Suppressor macrophage treated with lipopolysaccharide for 1 hour (primary cell): Measurements from ENCODE around the gene GRID1.

ENCODE experiments used
- DNase-seq, 3 donors: peaks; one replicate each; pipeline ENCODE4 v3.0.0-alpha.2; 2020 to 2022

GRID1 gene

DNA sequence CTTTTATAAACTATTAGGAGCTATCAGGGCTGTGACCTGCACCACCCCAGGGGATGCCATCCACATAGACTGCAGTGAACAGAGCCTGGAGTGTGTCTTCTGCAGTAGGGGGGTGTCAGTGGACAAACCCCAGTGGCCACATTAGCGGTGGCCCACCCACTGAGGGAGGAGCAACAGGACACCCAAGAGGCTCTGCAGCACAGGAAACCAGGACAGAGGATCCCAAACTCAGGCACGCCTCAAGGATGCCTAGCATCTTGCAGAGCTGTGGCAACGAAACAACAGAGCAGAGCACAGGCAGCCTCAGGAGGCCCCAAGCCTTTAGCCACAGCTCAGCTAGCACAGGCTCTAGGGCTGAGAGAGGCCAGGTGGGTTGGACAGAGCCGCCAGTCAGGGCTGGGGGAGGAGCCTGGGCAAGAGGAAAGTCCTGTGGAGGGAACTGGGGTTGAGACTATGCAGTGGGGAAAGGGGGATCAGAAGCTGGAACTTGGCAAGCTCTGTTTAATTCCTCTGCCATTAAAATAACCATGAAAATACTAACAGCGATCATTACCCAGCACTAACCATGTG is 53.8 kb downstream of the GRID1 start:
- DNase-seq: no peak

DNA sequence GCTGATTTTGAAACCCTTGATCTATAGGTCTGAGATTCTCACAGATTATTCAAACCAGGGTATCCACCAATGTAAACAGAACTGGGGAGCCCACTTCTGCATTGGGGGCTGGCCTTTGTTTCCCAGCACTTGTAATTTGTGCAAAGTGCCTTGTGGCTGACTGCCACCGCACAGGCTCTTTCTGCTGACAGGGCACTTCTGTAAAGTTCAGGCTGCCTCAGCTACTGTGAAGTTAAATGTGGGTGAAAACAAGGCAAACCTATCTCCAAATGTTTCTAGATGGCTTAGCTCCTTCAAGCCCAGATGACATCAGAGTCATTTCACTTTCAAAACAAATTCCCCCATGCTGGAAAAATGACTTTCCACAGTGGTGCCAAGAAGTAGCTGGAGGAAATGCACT is 54.7 kb downstream of the GRID1 start:
- DNase-seq: no peak

GRCh38 chr10:86311190-86311589 is 55.4 kb downstream of the GRID1 start:
- no peak for DNase-seq

DNA sequence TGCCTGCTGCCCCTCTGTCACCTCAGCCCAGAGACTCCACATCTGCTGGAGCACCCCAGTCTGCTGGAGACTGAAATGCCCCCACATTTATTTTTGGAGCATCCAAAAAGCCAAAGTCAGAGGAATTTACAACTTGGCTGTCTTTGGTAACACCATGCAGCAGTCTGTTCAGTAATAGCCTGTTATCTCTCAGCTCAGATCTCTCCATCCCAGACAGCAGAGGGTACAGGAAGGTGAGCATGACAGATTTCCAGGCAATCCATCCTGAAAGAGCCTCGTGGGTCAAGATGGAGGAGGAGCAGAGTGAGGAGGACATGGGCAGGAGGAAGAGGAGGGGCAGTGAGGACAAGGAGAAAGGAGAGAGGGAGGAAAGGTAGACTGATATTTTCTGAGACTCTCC is 55.9 kb downstream of the GRID1 start:
- DNase-seq: no peak

DNA sequence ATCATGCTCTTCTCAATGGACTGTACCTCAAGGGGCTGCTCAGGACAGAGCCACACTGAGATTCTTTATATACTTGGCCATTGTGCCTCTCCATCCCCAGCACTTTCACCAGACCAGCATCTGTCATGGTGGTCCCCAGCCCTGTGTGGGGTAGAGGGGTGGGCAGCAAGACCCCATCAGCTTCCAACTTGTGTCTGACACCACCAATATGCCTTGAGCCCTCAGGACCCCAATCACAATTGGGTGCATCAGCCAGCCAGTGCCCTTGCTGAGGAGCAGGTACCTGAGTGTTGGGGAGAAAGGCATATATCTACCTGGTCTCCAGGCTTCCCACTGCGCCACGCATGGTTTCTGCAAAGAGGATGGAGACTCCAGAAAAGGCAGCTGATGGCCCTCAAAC is 56.3 kb downstream of the GRID1 start:
- DNase-seq: no peak

DNA sequence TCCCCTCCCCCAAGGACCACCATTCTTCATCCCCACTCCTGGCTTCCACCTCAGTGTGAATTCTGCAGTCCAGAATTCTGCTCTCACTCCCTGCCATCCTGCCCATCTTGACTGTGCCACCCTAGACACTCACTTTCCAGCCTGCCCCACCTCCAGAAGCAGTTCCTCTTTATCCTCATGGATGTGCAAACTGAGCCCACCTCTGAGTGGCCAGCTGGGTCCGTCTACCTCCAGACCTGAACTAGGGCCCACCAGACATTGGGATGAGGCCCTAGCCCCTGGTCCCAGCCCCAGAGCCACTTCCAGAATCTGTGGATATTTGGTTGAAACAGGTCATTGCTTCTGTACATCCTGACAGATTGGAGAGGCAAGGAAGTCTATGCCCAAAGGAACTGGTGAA is 58.5 kb downstream of the GRID1 start:
- DNase-seq: no peak

GRCh38 chr10:86306628-86307278 is 59.8 kb downstream of the GRID1 start:
- DNase-seq: peak in 2 of 3 donors; percentile 40 to 49

DNA sequence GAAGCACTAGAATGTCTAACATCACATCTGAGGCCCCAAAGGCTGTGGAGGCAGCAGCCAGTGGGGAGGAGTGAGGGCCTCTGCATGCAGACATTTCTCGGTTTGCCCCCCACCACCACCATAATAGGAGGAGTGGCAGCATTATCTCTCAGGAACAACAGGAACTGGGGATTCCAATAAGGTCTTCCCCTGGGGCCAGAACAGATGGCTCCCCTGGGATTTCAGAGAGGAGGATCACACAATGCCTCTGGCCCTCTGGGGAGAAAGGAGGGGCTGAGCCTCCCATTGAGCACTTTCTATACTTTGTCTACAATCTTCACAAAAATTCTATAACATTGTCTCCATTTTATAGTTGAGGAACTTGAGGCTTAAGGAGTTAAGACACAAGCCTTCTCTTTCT is 61.1 kb downstream of the GRID1 start:
- no peak for DNase-seq

- no peak for DNase-seq
Measured at GRCh38 chr10:86304436-86304835, 62.2 kb downstream of the GRID1 start.

DNA sequence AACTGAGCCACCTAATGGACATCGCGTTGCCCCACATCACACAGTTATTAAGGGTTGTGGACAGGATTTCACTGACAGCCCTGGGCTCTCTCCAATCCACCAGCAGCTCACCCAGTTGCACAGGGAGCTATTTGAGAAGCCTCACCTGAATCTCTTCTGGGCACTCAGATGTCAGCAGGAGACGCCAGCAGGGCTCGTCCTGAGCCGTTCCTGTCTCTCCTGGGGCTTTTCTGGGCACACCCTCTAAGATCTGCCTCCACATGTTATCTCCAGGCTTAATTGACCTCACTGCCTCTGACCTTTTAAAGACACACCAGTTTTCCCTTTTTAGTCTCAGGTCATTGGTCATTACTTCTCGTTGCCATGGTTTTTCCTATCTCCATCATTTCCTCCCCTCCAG is 63.0 kb downstream of the GRID1 start:
- DNase-seq: no peak

GRCh38 chr10:86301971-86302370 is 64.6 kb downstream of the GRID1 start:
- no peak for DNase-seq

DNA sequence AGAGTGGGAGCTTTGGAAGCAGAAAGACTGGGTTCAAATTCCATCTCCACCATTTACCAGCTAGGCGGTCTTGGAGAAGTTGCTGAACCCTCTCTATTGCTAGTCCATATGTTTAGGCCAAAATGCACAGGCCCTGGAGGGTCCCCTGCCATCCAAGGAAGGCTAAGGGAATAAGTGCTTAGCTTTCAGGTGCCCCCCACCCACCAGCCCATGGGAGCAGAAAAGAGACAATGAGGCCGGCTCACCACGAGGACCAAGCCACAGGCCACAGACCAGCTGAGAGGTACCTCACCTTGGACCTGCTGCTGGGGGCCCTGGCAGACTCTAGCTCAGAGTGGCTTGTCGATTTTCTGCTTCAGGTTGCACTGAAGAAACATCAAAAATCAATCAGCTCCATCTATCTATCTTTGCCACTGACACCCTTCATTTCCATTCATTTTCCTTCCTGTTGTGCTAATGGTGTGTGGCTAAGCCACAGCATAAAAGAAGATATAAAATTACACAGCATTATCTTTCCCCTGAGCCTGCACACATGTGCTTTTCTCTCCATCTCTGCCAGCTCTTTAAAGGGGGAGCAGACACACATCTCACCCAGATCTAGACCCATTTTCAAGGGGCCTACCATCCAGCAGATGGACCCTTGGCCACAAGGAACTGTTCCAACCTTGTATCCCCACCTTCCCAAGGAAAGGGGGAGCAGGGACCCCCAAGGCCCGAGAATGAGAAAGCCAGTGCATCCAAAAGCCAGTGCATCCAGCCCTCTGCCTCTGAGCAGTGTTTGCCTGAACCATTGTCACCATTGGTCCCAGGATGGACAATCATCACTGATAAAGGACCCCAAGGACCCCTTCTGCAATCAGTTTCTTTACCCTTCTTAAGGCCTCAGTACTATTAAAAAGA is 65.4 kb downstream of the GRID1 start:
- no peak for DNase-seq

GRCh38 chr10:86300399-86300925 is 66.1 kb downstream of the GRID1 start:
- no peak for DNase-seq

- no peak for DNase-seq
Measured at GRCh38 chr10:86299562-86299961, 67.0 kb downstream of the GRID1 start.

DNA sequence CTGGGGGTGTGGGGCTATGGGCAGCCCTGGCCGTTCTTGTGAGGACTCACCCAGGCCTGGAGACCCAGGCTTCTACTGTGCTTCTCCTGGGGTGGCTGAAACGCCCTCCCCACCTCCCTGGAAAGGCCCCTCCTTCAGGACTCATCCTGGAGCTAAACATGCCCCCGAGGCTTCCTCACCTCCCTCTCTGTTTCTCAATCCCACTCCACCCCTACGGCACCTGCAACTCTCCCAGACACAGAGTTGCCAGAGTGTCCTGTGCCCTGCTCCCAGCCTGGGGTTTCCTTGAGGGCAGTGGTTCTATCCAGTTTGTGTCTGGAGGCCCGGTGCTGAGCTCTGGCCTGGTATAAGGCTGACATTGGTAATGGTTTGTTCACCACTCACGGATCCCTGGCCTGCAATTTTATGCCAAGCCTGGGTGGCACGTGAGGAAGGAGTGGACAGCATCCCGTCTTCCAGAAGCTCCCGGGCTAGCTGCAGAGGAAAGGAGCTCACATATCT is 68.0 kb downstream of the GRID1 start:
- no peak for DNase-seq

DNA sequence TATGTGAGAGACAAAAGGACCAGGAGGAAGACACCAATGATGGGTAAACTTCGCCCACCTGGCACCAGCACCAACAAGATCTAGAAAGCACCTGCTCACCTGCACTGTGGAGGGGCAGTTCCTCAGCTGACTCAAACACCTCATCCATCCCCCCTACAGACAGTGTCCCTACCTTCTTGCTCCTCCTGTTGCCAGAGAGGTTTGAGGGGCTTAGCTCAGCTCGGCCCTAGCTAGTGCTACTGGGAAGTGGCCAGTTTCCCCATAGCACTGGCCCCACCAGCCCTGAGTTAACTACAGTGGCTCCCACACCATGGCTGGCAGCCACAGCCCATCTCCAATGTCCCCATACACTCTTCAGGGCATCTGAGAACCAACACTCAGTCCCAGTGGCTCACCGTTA is 70.8 kb downstream of the GRID1 start:
- no peak for DNase-seq

DNA sequence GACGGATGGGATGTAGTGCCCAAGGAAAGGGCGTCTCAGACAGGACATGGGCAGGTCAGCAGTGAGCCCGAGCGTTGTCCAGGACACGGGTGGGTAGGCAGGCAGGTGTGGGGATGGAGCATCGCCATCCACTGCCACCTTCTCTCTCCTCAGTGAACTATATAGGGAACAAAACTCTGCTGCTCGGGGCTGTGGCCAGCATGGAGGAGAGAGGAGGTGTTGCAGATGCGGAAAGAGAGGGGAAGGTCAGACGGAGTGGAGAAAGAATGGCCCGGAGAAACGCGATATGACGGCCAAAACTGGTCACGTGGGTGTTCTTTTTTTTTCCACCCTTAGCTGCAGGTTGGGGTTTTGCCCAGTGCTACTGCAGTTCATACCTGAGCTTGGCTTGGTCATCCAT is 71.2 kb downstream of the GRID1 start:
- DNase-seq: no peak

DNA sequence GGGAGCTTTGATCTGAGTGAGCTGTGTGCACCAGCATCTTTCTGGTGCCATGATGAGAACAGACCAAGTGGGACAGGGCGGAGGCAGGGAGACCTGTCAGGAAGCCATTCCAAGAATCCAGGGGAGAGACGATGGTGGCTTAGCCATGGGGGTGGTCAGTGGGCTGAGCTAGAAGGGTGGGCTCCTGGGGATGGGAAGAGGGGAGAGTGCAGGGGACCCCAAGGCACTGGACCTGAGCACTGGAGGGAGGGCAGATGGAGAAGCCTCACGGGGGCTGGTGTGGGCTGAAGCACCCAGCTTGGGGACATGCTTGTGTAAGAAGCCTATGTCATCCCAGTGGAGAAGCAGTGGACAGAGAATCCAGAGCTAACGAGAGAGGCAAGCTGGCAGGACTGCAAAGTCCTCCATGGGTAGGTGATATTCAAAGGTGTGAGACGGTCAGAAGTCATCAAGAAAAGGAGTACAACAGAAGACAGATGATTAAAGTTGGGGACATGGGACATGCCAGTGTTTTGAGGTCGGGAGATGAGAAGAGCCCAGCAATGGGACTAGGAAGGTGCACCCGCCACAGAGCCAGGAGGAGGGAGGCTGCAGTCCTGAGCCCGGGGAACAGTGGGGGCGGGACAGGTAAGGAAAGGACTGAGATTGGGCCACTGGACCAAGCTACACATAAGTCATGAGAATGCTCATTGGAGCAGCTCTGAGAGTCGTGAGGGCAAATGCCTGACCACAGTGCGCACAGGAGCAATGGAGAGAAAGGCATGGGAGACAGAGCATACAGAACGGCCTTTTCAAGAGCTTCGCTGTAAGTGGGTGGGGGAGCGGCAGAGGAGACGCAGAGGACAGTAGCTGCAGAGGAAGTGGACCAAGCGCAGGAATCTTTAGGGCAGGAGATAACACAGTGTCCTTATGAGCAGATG is 72.0 kb downstream of the GRID1 start:
- DNase-seq: no peak

DNA sequence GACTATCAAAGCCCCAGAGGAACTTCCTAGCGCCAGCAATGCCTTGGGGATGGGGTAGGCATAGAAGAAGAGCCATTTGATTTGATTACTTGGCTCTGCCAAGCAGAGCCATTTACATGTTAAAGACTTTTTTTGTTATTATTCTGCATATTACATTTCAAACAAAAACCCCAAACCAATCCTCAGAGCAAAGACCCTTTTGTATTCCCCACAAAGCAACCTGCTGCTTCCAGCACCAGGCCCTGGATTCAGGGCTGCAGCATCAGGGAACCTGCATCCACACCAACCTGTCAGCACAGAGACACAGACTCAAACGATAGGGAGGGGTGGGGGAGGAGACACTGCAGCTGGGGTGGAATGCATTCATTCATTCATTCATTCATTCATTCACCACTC is 73.2 kb downstream of the GRID1 start:
- no peak for DNase-seq

GRCh38 chr10:86292462-86293395 is 73.9 kb downstream of the GRID1 start:
- no peak for DNase-seq

DNA sequence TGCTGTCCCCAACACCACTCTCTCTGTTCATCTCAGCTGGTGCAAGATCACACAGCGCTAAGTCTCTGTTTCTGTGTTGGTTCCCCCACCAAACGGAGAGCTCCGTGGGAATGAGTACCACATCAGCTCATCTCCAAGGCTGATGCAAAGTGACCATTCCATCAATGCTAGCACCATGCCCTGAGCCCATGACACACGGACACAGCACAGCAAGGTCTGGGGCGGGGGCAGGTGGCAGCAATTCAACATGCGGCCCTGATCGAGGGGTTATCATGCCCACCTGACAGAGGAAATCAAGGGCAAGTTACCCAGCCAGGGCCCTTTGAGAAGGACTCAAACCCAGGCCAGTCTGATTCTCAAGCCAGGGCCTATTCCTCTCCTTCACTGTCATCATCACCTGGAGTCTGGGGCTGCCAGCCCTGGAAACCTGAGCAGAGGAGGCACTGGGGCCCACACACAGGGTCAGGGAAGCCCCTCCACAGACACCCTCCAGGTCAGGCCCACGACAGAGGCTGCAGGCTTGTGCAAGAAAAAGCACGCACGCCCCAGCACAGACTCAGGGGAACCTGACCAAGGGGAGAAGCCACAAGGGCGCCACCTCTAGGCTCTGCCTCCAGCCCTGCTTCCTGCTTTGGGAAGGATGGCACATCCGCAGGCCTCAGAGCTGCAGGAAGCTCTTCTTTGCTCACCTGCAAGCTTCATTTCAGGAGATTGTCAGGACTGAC is 74.8 kb downstream of the GRID1 start:
- DNase-seq: peak in 1 of 3 donors; percentile 15
